Panc1 (cell line): ENCODE data around the gene FBP2.

Experiments
- CTCF ChIP-seq: fragments of 450-650 bp; IDR thresholded peaks from 2 replicates; pipeline ENCODE4 v1.5.1; 2017; ENCODE audit warnings: mild to moderate bottlenecking
- POLR2AphosphoS5 ChIP-seq: IDR thresholded peaks from 2 replicates; pipeline ENCODE4 v1.6.1; 2012; ENCODE audit warnings: mild to moderate bottlenecking, low read depth, low read length, moderate library complexity
- TCF7L2 ChIP-seq: IDR thresholded peaks from 2 replicates; pipeline ENCODE4 v1.6.1; 2011; ENCODE audit warnings: mild to moderate bottlenecking, low read depth, low read length, inconsistent platforms
- TF ChIP-seq, protein P1 (sequence below), 2 experiments: IDR thresholded peaks; 2 replicates each; pipeline ENCODE4 v1.6.1; 2011 to 2012; ENCODE audit warnings: low read depth in 2 of 2, control low read depth in 1 of 2, low read length in 1 of 2, mild to moderate bottlenecking in 1 of 2, moderate library complexity in 1 of 2; ENCODE audit not compliant: insufficient read depth in 1 of 2

GRCh38 chr9:94599102-94599501, 5.5 kb upstream of the FBP2 start:
- no peak for TF ChIP-seq POLR2AphosphoS5
- TF ChIP-seq CTCF = no peak
- TF ChIP-seq, protein P1, sequence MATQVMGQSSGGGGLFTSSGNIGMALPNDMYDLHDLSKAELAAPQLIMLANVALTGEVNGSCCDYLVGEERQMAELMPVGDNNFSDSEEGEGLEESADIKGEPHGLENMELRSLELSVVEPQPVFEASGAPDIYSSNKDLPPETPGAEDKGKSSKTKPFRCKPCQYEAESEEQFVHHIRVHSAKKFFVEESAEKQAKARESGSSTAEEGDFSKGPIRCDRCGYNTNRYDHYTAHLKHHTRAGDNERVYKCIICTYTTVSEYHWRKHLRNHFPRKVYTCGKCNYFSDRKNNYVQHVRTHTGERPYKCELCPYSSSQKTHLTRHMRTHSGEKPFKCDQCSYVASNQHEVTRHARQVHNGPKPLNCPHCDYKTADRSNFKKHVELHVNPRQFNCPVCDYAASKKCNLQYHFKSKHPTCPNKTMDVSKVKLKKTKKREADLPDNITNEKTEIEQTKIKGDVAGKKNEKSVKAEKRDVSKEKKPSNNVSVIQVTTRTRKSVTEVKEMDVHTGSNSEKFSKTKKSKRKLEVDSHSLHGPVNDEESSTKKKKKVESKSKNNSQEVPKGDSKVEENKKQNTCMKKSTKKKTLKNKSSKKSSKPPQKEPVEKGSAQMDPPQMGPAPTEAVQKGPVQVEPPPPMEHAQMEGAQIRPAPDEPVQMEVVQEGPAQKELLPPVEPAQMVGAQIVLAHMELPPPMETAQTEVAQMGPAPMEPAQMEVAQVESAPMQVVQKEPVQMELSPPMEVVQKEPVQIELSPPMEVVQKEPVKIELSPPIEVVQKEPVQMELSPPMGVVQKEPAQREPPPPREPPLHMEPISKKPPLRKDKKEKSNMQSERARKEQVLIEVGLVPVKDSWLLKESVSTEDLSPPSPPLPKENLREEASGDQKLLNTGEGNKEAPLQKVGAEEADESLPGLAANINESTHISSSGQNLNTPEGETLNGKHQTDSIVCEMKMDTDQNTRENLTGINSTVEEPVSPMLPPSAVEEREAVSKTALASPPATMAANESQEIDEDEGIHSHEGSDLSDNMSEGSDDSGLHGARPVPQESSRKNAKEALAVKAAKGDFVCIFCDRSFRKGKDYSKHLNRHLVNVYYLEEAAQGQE (IDR thresholded peaks at IDR 0.05; ENCODE audit: insufficient read depth in 1 of 2, low read depth in 2 of 2, low read length in 1 of 2) = no peak
- TF ChIP-seq TCF7L2 = no peak
